ENCODE results near the gene IL17C. TPM values are rescaled to one million over a fixed set of nuclear protein-coding genes. Genes with fewer than 3 reads are reported as not detected.
A peak's percentile ranks its signal among the peaks of the same experiment; 100 is the strongest.

The IL17C gene
- total RNA-seq, 1 donor from 2014 or later = not detected

DNA sequence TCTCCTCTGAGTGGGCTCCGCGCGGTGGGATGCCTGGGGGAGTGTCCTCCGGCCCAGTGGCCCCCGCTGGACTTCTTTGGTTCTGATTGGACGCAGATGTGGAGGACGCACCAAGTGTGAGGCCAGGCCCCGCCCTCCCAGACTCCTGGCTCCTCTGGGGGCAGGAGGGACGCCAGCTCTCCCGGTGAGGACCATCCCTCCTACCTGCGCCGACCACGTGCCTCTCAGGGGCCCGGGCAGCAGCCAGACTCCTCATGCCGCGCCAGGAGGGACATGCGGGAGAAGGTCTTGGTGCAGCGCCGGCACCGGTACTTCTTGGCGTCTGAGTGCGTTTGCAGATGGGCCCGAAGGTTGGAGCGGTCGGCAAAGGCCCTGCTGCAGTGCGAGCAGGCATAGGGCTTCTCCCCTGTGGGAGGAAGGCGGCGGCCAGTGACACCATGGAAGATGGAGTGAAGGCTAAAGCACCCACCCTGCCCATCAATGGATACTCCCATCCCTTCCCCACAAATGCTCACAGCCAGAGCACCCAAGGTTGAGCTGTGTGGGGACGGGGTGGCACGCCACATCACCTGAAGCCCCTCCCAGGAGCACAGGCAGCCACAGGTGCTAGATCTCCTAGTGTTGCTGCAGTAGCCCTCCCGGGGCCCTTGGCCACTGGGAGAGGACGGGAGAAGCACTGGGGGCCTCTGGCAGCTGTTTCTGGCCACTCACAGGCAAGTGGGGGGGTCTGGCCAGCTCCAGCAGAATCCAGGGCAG is 40.0 kb downstream of the IL17C start:
- no peak for DNase-seq (ENCODE audit: low spot score in 2 of 2)
- Histone ChIP-seq H3K27me3 (peaks cover 7% of the 10 kb centered on the region), H3K36me3 (no peaks in the 10 kb centered on the region), H3K27ac (no peak overlapping the region), H3K9me3 (no peaks in the 10 kb centered on the region), H3K4me1 (no peaks in the 10 kb centered on the region), H3K4me3 (no peak overlapping the region)
- TF ChIP-seq, protein P1, sequence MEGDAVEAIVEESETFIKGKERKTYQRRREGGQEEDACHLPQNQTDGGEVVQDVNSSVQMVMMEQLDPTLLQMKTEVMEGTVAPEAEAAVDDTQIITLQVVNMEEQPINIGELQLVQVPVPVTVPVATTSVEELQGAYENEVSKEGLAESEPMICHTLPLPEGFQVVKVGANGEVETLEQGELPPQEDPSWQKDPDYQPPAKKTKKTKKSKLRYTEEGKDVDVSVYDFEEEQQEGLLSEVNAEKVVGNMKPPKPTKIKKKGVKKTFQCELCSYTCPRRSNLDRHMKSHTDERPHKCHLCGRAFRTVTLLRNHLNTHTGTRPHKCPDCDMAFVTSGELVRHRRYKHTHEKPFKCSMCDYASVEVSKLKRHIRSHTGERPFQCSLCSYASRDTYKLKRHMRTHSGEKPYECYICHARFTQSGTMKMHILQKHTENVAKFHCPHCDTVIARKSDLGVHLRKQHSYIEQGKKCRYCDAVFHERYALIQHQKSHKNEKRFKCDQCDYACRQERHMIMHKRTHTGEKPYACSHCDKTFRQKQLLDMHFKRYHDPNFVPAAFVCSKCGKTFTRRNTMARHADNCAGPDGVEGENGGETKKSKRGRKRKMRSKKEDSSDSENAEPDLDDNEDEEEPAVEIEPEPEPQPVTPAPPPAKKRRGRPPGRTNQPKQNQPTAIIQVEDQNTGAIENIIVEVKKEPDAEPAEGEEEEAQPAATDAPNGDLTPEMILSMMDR (IDR thresholded peaks at IDR 0.05) = no peak
- intact Hi-C loops (cut with DNase I) = no loop called here

DNA sequence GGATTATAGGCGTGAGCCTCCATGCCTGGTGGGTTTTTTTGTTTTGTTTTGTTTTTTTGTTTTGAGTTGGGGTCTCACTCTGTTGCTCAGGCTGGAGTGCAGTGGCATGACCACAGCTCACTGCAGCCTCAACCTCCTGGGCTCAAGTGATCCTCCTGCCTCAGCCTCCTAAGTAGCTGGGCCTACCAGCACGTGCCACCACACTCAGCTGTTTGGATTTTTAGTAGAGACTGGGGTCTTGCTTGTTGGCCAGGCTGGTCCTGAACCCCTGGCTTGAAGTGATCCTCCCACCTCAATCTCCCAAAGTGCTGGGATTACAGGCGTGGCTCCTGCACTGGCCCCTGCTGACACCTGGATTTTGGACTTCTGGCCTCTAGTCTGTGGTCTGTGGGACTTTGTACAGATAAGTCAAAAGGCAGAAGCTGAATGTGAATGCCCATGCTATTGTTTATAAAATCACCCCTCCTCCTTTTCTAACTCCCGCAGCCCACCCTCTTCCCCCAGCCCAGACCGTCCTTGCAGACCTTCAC is 42.2 kb downstream of the IL17C start:
- peaks cover 13% of the 10 kb centered on the region for H3K27me3 ChIP-seq
- H3K36me3 ChIP-seq = no peaks in the 10 kb centered on the region
- no peak overlapping the region for H3K4me3 ChIP-seq
- no peaks in the 10 kb centered on the region for H3K9me3 ChIP-seq
- intact Hi-C loops (cut with DNase I) = no loop called here
- TF ChIP-seq, protein P1 (IDR thresholded peaks at IDR 0.05) = no peak
- no peak overlapping the region for H3K27ac ChIP-seq
- peaks cover 2 to 3% of the 10 kb centered on the region in 2 donors for H3K4me1 ChIP-seq
- DNase-seq (ENCODE audit: low spot score in 2 of 2) = no peak

GRCh38 chr16:88681084-88681680 is 42.8 kb downstream of the IL17C start:
- Histone ChIP-seq H3K4me3 (no peak overlapping the region), H3K9me3 (no peaks in the 10 kb centered on the region), H3K4me1 (peaks cover 7 to 8% of the 10 kb centered on the region in 2 donors), H3K27ac (no peak overlapping the region), H3K36me3 (no peaks in the 10 kb centered on the region), H3K27me3 (peaks cover 18% of the 10 kb centered on the region)
- intact Hi-C loops (cut with DNase I) = no loop called here
- TF ChIP-seq, protein P1 (IDR thresholded peaks at IDR 0.05) = peak in 1 of 3 experiments; percentile 11
- DNase-seq (ENCODE audit: low spot score in 2 of 2) = no peak

GRCh38 chr16:88681709-88682451 is 43.5 kb downstream of the IL17C start:
- DNase-seq (ENCODE audit: low spot score in 2 of 2) = peak in 1 of 2 donors; percentile 81
- TF ChIP-seq, protein P1 (IDR thresholded peaks at IDR 0.05) = no peak
- Histone ChIP-seq H3K27me3 (peaks cover 21% of the 10 kb centered on the region), H3K4me1 (peaks cover 7 to 13% of the 10 kb centered on the region in 2 donors), H3K27ac (no peak overlapping the region), H3K9me3 (no peaks in the 10 kb centered on the region), H3K36me3 (no peaks in the 10 kb centered on the region), H3K4me3 (no peak overlapping the region)
- intact Hi-C loops (cut with DNase I) = no loop called here

- Histone ChIP-seq H3K9me3 (no peaks in the 10 kb centered on the region), H3K36me3 (no peaks in the 10 kb centered on the region), H3K27me3 (peaks cover 19% of the 10 kb centered on the region), H3K27ac (no peak overlapping the region), H3K4me1 (peaks cover 7 to 13% of the 10 kb centered on the region in 2 donors), H3K4me3 (no peak overlapping the region)
- intact Hi-C loops (cut with DNase I) = no loop called here
- TF ChIP-seq, protein P1 (IDR thresholded peaks at IDR 0.05) = no peak
- DNase-seq (ENCODE audit: low spot score in 2 of 2) = no peak
Observed at GRCh38 chr16:88684569-88685155, 46.3 kb downstream of the IL17C start.

Data from ascending aorta (tissue), 2 donors.